Measurements from ENCODE around the gene TPRG1. TPM values are rescaled to one million over a fixed set of nuclear protein-coding genes. Genes with fewer than 3 reads are reported as not detected.

Gene TPRG1
- total RNA-seq, 6 experiments from 2014 or later = 8.0 to 33.6 (median 18.1) TPM

DNA sequence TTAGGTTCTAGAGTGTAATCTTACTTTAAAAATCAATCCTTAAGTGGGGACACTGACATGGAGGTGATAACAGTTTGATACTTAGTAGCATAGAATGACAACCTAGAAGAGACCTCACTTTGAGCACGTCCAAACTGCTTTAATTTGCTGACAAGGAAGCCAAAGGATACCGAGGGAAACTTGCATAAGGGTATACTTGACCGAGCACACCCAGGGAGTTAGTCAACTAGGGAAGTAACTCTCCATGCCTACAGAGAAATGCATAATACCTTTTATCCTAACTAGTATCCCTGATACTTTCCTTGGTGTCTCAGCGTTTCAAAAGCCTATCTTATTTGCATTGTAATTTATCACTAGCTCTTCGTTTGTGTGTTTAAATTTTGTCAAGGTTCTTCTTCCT, 5.5 kb upstream of the TPRG1 start:
- DNase-seq (no peak), ATAC-seq (no peak)
- Histone ChIP-seq H3K27ac (no peak overlapping the region), H3K4me3 (no peak overlapping the region), H3K9me3 (no peaks in the 10 kb centered on the region), H3K36me3 (no peaks in the 10 kb centered on the region), H3K27me3 (no peaks in the 10 kb centered on the region), H3K4me1 (peaks cover 0 to 5% (median 0%) of the 10 kb centered on the region in 4 donors)
- WGBS (ENCODE audit: insufficient coverage, low coverage, low lambda C conversion rate, missing lambda C conversion rate) = 87% methylated on average over 3 of the region's 5 CpGs
- intact Hi-C loops (cut with DNase I) = no loop called here
- no peak for TF ChIP-seq POLR2A (IDR thresholded peaks at IDR 0.05)

GRCh38 chr3:189167027-189167766, 4.6 kb upstream of the TPRG1 start:
- 89% methylated on average over 3 of the region's 5 CpGs for WGBS (ENCODE audit: insufficient coverage, low coverage, low lambda C conversion rate, missing lambda C conversion rate)
- H3K36me3 ChIP-seq = no peaks in the 10 kb centered on the region
- DNase-seq = no peak

GRCh38 chr3:189168711-189169110, 3.1 kb upstream of the TPRG1 start:
- no peak overlapping the region for H3K27ac ChIP-seq
- peaks cover 0 to 5% (median 0%) of the 10 kb centered on the region in 4 donors for H3K4me1 ChIP-seq
- H3K9me3 ChIP-seq = no peaks in the 10 kb centered on the region
- no peaks in the 10 kb centered on the region for H3K27me3 ChIP-seq
- ATAC-seq = no peak
- no peaks in the 10 kb centered on the region for H3K36me3 ChIP-seq
- WGBS (ENCODE audit: insufficient coverage, low coverage, low lambda C conversion rate, missing lambda C conversion rate) = no CpG with 5 or more reads among the region's 1 CpG
- no peak for TF ChIP-seq POLR2A (IDR thresholded peaks at IDR 0.05)
- TF ChIP-seq CTCF (IDR thresholded peaks at IDR 0.05) = no peak
- DNase-seq = no peak
- H3K4me3 ChIP-seq = no peak overlapping the region
- intact Hi-C loops (cut with DNase I) = no loop called here

More at GRCh38 chr3:189167027-189167766, 4.6 kb upstream of the TPRG1 start:
- Histone ChIP-seq H3K27me3 (no peaks in the 10 kb centered on the region), H3K9me3 (no peaks in the 10 kb centered on the region), H3K4me1 (peaks cover 0 to 5% (median 0%) of the 10 kb centered on the region in 4 donors), H3K4me3 (no peak overlapping the region), H3K27ac (no peak overlapping the region)
- TF ChIP-seq POLR2A (IDR thresholded peaks at IDR 0.05) (no peak), CTCF (IDR thresholded peaks at IDR 0.05) (no peak)
- intact Hi-C loops (cut with DNase I) = no loop called here
- ATAC-seq = no peak

- no peak overlapping the region for H3K27ac ChIP-seq
- H3K27me3 ChIP-seq = no peaks in the 10 kb centered on the region
- no peak for TF ChIP-seq POLR2A (IDR thresholded peaks at IDR 0.05)
- TF ChIP-seq CTCF (IDR thresholded peaks at IDR 0.05) = no peak
- peaks cover 0 to 5% (median 0%) of the 10 kb centered on the region in 4 donors for H3K4me1 ChIP-seq
- no peaks in the 10 kb centered on the region for H3K36me3 ChIP-seq
- no peaks in the 10 kb centered on the region for H3K9me3 ChIP-seq
- DNase-seq (no peak), ATAC-seq (peak in 1 of 4 donors; percentile 6)
- intact Hi-C loops (cut with DNase I) = no loop called here
- WGBS (ENCODE audit: insufficient coverage, low coverage, low lambda C conversion rate, missing lambda C conversion rate) = 91% methylated on average over 6 of the region's 6 CpGs
- no peak overlapping the region for H3K4me3 ChIP-seq
These were observed 2.0 kb upstream of the TPRG1 start for GRCh38 chr3:189169728-189170127.

GRCh38 chr3:189170559-189170958, 1.2 kb upstream of the TPRG1 start:
- Histone ChIP-seq H3K4me1 (peaks cover 0 to 5% (median 0%) of the 10 kb centered on the region in 4 donors), H3K4me3 (no peak overlapping the region), H3K36me3 (no peaks in the 10 kb centered on the region), H3K27ac (peak overlapping the region in 1 of 3 donors; percentile 7), H3K27me3 (no peaks in the 10 kb centered on the region), H3K9me3 (no peaks in the 10 kb centered on the region)
- TF ChIP-seq POLR2A (IDR thresholded peaks at IDR 0.05) = no peak
- TF ChIP-seq CTCF (IDR thresholded peaks at IDR 0.05) = no peak
- peak; percentile 65 to 83 (median 74) for ATAC-seq
- 29% methylated on average over 7 of the region's 7 CpGs for WGBS (ENCODE audit: insufficient coverage, low coverage, low lambda C conversion rate, missing lambda C conversion rate)
- intact Hi-C loops (cut with DNase I) = no loop called here
- DNase-seq = peak in 2 of 3 donors; percentile 52 to 53

Measured in right lobe of liver (tissue), 6 donors.